ENCODE measurements around the gene PPP2R3A. TPM values are rescaled to one million over a fixed set of nuclear protein-coding genes. Genes with fewer than 3 reads are reported as not detected.

The PPP2R3A gene
- total RNA-seq, 1 donor from 2014 or later: 117 TPM

- DNase-seq: peak; percentile 42
Observed at GRCh38 chr3:136022529-136023263, 57.2 kb downstream of the PPP2R3A start.

DNA sequence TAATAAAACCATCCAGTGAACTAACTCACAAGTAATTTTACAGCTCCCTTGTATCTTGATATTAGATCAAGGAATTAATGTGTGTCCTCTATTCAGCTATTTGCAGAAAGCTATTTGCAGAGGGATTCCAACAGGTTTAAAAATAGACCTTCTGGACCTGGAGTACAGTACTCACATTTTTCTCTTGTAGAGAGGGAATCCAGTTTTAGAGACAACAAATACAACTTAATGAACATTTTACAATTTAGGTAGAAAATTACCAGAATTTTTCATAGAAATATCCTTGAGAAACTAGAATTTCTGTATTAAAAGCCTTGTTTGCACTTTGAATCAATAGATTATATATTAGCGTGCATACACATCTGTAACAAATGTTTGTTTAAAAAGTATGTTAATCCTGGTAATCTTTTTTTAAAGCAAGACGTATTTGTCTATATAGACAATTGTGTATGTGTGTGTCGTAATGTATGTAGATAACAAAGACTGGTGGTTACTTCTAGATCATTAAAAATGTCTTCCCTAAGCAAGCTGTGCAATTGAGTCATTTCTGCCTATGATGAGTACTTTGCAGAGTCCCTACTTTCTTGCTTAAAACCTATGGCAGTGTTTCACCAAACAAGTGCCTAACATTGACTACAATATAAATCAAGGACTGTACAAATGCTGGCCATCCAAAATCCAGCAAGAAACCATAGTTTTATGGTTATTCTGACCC lies 57.9 kb downstream of the PPP2R3A start:
- peak; percentile 11 for DNase-seq

DNA sequence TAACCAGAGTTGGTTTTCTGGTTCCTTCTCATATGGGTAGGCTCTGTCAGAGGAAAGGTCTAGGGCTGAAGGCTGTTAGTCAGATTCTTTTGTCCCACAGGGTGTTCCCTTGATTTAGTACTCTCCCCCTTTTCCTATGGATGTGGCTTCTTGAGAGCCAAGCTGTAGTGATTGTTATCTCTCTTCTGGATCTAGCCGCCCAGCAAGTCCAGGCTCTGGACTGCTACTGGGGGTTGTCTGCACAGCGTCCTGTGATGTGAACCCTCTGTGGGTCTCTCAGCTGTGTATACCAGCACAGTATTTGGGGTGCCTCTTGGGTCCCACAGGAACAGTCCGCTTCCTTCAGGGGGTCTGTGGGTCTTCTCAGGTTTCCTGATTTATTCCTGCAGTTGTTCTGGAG lies 70.8 kb downstream of the PPP2R3A start:
- no peak for DNase-seq

- DNase-seq: no peak
Observed at GRCh38 chr3:136038668-136039067, 73.1 kb downstream of the PPP2R3A start.

DNA sequence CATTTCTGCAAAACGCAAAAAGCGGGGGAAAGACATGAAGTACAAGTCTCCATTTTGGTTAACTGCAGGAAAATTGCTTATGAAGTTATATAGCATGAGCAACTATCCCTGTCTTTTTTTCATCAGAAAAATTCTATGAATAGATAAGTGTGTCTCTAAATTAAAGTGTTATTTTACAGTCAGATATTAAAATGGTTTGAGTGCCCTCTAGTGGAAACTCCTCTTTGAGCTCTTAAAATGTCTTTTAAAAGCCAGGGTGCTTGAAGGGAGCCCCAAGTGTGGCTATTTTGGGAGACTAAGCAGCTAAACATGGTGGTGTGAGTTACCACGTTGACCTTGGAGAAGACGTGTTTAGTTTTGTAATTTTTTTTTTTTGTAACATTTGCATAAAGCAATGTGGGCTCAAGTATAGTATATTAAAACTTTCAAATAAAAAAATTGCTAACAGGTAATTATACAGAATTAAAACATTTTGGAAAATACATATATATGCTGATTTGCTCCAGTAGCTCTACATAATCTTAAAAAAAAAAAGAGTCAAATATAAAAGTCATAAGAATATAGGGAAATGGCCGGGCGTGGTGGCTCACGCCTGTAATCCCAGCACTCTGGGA lies 77.2 kb downstream of the PPP2R3A start:
- peak; percentile 83 for DNase-seq

DNA sequence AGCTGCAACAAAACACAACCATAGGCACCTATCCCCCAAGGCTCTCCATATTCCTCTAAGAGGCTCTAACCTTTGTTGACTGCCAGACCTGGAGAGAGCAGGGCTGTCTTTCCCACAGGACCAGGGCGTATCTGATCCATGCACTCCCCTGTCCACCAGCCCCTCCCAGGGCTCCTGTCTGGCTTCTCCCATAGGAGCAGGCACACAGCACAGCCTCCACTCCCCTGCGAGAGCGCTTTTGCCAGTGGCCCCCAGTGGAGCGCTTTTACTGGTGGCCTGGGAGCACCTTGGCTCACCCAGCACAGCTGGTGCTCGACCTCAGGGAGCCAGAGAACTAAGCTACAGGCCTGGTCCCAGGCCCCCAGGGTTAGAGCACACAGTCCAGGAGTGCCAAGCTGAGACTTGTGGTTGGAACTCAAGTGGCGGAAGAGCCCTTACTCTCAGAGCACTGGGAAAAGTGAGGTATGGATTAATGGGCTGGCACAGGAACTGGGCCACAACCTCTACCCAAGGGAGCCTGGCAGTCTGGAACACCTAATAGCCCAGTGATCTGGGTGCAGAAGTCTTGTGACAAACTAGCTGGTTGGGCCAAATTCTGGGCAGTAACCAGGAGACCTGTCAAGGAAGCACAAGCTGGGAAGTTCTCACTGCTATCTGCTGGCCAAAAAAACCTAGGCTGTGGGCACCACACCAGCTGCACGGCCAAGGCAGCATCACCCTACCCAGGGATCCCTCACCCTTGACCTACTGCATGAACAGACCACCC lies 79.6 kb downstream of the PPP2R3A start:
- DNase-seq: no peak

- DNase-seq: no peak
Observed at GRCh38 chr3:136048068-136048467, 82.5 kb downstream of the PPP2R3A start.

DNA sequence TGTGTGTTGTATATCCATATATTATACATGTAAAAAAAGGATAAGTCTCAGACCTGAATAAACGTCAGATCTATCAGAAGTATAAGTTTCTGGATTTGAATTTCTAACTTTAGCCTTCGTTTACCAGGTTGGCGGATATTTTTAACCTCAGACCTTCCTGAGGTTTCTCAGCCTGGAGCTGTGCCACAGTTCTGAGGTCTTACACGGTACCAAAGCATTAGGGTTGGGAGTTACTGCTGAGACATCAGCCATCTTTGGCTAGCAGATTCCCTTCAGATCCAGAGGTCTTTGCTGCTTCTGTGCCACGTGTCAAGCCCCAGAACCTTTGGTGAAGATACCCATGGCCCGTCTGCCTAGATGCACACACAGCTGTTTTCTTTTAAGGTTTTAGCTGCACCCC lies 84.7 kb downstream of the PPP2R3A start:
- no peak for DNase-seq

GRCh38 chr3:136055491-136055890 lies 90.0 kb downstream of the PPP2R3A start:
- no peak for DNase-seq

DNA sequence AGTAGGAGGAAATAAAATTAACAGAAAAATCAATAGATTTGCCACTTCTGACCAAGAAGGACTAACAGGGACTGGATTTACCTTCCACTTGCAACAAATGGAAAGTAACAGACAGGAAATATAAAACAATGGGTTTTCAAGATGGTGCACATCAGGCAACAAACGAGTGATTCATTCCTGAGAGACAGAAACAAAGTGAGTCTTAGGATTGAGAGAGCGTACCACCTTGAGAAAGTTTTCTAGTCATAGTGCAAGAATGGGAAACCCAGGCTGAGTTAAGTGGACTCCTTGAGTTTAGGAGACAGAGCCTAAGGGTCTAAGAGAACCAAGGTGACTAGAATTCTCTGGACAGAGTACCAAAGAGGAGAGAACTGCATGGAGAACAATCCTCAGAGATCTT lies 101.7 kb downstream of the PPP2R3A start:
- no peak for DNase-seq

DNA sequence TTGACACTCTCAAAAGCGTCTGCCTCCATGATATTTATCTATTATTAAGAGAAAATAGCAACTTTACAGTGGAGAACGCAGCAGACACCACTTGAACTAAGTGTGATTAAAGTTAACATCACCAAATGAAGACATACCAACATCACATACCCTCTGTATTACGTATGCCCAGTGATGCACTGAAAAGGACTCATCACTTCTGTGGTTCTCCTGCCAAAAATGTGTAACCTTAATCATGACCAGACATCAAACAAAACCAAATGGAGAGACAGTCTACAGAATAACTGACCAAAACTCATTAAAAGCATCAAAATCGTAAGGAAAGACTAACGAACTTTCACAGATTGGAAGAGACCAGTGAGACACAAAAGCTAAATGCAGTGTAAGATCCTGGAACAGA lies 103.2 kb downstream of the PPP2R3A start:
- no peak for DNase-seq

- DNase-seq: no peak
Observed at GRCh38 chr3:136069933-136070332, 104.4 kb downstream of the PPP2R3A start.

DNA sequence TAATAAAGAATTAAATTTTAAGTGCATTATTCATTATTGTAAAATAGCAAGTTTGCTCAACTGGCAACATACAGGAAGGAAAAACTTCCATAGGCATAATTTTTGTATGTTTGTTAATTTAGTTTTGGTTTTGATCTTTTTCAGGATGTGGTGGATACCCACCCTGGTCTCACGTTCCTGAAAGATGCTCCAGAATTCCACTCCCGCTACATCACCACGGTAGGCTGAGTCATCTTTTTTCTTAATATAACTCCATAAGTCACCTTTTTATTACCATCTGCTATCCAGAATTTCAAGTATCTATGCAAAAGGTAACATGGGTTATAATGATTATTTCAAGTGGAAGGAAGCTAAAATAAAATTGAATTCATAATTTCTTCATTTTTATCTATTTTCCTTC lies 104.8 kb downstream of the PPP2R3A start:
- no peak for DNase-seq

DNA sequence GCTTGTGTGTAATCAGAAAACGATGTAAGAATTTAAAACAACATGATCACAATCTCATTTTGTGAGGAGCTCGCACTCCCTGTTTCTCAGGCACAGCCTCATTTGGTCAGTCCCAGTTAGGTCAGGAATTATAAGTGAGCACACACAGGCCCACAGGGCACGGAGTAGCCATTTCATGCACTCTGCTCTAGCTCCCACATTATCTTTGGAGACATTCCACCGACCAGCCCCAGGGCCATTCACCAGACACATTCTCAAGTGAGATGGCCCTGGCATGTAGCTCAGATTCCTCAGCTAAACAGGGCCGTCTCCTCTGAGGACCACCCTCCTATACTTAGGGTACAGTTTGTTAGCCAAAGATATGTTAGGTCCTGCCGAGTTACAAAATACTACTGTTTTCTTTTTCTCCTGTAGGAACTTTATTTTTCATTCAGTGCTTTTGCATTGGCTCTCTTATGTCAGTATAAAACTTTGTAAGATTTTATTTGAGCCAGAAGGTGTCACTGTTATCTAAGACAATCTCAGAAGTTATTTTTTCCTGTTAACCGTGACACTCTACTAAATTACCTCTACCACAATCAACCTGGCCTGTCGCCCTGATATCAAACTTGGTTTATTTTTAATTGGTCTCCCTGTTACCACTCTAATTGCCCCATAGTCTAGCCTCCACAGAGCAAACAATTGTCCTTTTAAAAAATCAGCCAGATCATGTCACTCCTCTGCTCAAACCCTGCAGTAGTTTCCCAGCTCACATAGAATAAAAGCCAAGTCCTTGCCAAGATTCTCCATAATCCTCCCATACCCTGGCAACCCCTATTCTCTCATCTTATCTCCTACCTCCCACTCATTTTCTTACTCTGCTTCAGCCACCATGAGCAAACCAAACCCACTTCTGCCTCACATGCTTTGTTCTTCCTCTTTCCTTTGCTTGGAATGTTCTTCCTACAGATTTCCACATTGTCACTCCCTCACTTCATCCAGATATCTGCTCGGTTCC lies 105.7 kb downstream of the PPP2R3A start:
- DNase-seq: peak; percentile 17

- no peak for DNase-seq
Observed at GRCh38 chr3:136074546-136075170, 109.1 kb downstream of the PPP2R3A start.

DNA sequence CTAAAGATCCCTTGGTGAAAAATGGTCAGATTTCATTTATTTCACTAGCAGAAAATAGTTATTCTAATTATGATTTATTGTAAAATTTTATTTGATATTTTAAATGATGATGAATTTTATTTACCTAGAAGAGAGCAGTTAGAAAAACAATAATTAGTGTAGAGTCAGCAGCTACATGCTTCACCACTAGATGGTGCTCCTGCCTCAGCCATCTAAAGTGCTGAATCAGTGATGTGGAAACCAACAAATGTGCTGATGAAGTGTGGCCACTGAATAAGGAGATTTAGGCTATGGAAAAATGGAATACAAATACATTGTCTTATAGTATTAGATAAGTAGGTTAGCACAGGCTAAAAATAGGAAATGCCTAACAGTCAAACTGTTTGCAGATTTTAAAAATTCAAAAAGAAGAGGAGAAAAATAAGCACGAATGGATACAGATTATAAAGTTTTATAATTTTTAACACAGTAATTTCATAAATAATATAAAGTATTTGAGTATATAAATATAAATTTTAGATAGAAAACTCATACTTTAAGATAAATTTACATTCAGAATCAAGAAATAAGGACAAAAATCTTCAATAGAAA lies 109.8 kb downstream of the PPP2R3A start:
- DNase-seq: peak; percentile 89

GRCh38 chr3:136075811-136076210 lies 110.3 kb downstream of the PPP2R3A start:
- DNase-seq: no peak

GRCh38 chr3:136078421-136079364 lies 113.2 kb downstream of the PPP2R3A start:
- peak; percentile 45 for DNase-seq

All from tongue (tissue), 2 donors.